ENCODE results near the gene ZNF236. TPM values are rescaled to one million over a fixed set of nuclear protein-coding genes. Genes with fewer than 3 reads are reported as not detected.

ZNF236 gene
- total RNA-seq, 2 donors from 2014 or later, result 8.3 to 29.0 TPM

GRCh38 chr18:77008576-77009315, 186.4 kb downstream of the ZNF236 start:
- DNase-seq (ENCODE audit: low spot score), result no peak
- no peak overlapping the region for H3K4me3 ChIP-seq
- 83% methylated on average over 19 of the region's 23 CpGs for WGBS
- no peaks in the 10 kb centered on the region for H3K36me3 ChIP-seq
- TF ChIP-seq POLR2A (IDR thresholded peaks at IDR 0.05) (no peak), CTCF (IDR thresholded peaks at IDR 0.05) (no peak), POLR2AphosphoS5 (IDR thresholded peaks at IDR 0.05) (no peak)
- H3K27me3 ChIP-seq (replicated peaks; ENCODE audit: insufficient read depth), result no peaks in the 10 kb centered on the region
- no peaks in the 10 kb centered on the region for H3K9me3 ChIP-seq
- H3K27ac ChIP-seq, result no peak overlapping the region
- H3K4me1 ChIP-seq (replicated peaks), result no peaks in the 10 kb centered on the region
- intact Hi-C loops (cut with DNase I), result no loop called here

- intact Hi-C loops (cut with DNase I), result no loop called here
- TF ChIP-seq POLR2A (IDR thresholded peaks at IDR 0.05) (no peak), CTCF (IDR thresholded peaks at IDR 0.05) (no peak), POLR2AphosphoS5 (IDR thresholded peaks at IDR 0.05) (no peak)
- no peaks in the 10 kb centered on the region for H3K27me3 ChIP-seq (replicated peaks; ENCODE audit: insufficient read depth)
- DNase-seq (ENCODE audit: low spot score), result no peak
- no peak overlapping the region for H3K27ac ChIP-seq
- H3K36me3 ChIP-seq, result no peaks in the 10 kb centered on the region
- WGBS, result 93% methylated on average over 15 of the region's 19 CpGs
- H3K9me3 ChIP-seq, result no peaks in the 10 kb centered on the region
- no peak overlapping the region for H3K4me3 ChIP-seq
- no peaks in the 10 kb centered on the region for H3K4me1 ChIP-seq (replicated peaks)
Observed at GRCh38 chr18:77009675-77010074, 187.3 kb downstream of the ZNF236 start.

- intact Hi-C loops (cut with DNase I), result no loop called here
- Histone ChIP-seq H3K4me3 (no peak overlapping the region), H3K4me1 (replicated peaks) (no peaks in the 10 kb centered on the region), H3K27ac (no peak overlapping the region), H3K36me3 (no peaks in the 10 kb centered on the region), H3K27me3 (replicated peaks; ENCODE audit: insufficient read depth) (no peaks in the 10 kb centered on the region), H3K9me3 (no peaks in the 10 kb centered on the region)
- WGBS, result 89% methylated on average over 8 of the region's 8 CpGs
- TF ChIP-seq POLR2AphosphoS5 (IDR thresholded peaks at IDR 0.05) (no peak), POLR2A (IDR thresholded peaks at IDR 0.05) (no peak), CTCF (IDR thresholded peaks at IDR 0.05) (no peak)
- no peak for DNase-seq (ENCODE audit: low spot score)
Observed at GRCh38 chr18:77012120-77012519, 189.8 kb downstream of the ZNF236 start.

GRCh38 chr18:77012806-77013541, 190.6 kb downstream of the ZNF236 start:
- H3K36me3 ChIP-seq, result no peaks in the 10 kb centered on the region
- TF ChIP-seq CTCF (IDR thresholded peaks at IDR 0.05), result no peak
- no peak for TF ChIP-seq POLR2A (IDR thresholded peaks at IDR 0.05)
- TF ChIP-seq POLR2AphosphoS5 (IDR thresholded peaks at IDR 0.05), result no peak
- no peak for DNase-seq (ENCODE audit: low spot score)
- H3K4me1 ChIP-seq (replicated peaks), result no peaks in the 10 kb centered on the region
- H3K4me3 ChIP-seq, result no peak overlapping the region
- no peaks in the 10 kb centered on the region for H3K27me3 ChIP-seq (replicated peaks; ENCODE audit: insufficient read depth)
- no peaks in the 10 kb centered on the region for H3K9me3 ChIP-seq
- H3K27ac ChIP-seq, result no peak overlapping the region
- WGBS, result 64% methylated on average over 6 of the region's 6 CpGs
- intact Hi-C loops (cut with DNase I), result no loop called here
